GM18868 (cell line): ENCODE measurements around the gene DEUP1.

ENCODE experiments used
- ATAC-seq: cut with Tn5 transposase; IDR thresholded peaks from one replicate; pipeline ENCODE4 v1.9.1; 2021; ENCODE audit warnings: mild to moderate bottlenecking, moderate library complexity; ENCODE audit not compliant: unreplicated experiment

DEUP1 gene

DNA sequence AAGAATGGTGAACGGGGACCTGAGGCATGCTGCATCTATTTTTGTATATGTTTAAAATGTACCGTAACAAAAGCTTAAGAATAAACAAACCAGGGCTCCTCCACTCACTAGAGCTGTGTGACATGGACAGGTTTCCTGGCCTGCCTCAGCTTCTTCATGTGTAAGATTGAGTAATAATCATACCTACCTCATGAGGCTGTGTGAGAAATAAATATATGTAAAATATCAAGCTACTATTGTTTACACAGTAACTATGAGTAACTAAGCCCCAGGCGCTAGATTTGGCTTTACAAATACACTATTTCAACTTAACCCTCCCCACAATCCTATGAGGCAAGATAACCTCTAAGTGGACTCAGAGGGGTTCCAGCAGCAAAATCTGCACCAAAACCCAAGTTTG lies 146.3 kb downstream of the DEUP1 start:
- no peak for ATAC-seq

DNA sequence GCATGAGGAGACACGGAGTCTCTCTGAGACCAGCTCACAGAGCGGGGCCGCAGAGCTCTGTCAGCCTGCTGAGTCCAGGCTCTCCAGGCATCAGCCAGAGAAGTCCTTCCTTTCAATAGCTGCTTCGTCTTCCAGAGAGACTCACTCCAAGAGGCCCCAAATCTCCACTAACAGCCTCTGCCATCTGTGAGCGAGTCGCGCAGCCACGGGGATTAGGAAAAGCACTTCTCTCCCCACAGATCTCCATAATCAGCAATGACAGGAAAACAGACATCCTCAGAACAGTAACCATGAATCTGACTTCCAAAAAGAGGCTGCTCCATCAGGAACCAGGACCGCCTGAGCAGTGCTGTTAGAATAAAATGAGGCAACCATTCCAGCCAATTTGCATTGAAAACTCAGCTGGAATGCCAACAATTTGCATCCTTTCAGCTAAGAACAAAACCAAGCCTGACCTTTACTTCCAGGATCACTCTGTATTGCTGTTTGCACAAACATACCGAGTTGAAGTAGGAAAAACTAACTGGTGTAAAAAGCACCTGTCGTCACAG lies 147.2 kb downstream of the DEUP1 start:
- no peak for ATAC-seq

DNA sequence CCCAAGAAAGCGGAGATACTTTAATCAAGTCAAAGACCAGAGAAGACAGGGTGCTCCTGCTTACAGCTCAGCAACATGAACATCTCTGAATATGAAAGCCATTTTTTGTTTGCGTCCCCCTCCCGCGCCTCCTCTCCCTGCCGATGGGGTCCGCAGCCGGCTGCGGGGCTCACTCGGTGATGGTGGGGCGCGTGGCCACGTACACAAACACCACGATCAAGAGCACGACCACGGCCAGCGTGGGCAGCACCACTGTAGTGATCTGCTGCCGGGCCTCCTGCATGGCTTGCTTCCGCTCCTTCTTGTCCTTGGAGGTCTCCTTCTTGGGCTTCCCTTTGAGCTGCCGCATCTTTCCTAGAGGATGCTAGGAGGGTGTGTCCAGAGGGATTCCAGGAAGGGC lies 148.3 kb downstream of the DEUP1 start:
- no peak for ATAC-seq

DNA sequence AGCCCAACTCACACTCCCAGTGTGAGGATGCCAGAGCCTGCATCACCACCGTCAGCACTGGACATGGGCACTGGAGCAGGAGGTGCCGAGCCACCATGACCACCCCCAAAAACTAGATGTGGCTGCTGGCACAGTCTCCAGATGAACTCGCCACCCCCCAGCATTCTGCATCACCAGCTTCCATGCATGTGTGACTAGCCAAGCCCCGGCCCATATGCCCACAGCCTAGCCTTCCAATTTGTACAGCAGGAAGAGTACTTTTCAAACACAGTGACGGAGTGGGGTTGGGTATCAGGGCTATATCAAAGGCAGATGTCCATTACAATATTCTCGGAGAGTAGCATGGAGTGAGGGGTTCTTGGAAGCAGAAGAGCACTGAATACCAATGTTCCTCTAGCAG lies 149.7 kb downstream of the DEUP1 start:
- no peak for ATAC-seq

DNA sequence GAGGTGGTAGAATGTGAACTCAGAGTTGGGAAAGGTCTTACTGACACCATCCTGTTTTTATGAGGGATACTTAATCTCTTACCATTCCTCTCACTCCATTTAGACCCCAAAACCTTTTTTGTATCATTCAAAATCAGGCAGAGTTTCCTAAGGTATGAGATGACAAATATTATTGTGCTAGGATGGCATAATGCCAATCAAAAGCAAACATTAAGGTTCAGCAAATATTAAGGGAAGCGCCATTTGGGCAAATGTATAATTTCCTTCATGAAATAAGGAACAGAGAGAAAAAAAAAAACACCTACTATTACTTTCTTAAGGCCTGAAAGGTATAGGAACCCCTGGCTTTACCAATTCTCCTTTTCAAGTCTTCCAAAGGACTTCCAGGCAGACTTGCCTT lies 150.2 kb downstream of the DEUP1 start:
- no peak for ATAC-seq

DNA sequence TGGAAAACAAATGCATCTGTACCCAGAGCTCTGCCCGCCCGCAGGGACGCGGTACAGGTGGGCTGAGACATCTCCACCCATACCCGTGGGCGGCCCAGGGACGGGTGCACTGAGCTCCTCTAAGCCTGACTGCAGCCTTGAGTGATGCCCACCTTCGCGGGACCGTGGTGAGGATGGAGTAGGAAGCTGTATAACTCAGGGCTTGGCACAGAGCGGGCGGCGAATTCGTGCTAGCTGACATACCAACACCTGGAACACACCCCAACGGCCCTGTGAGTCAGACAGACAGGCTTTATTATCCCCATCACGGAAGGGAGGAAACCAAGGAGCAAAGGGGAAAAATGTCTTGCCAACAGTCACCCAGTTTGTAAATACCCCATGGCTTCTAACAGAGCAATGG lies 150.7 kb downstream of the DEUP1 start:
- no peak for ATAC-seq

DNA sequence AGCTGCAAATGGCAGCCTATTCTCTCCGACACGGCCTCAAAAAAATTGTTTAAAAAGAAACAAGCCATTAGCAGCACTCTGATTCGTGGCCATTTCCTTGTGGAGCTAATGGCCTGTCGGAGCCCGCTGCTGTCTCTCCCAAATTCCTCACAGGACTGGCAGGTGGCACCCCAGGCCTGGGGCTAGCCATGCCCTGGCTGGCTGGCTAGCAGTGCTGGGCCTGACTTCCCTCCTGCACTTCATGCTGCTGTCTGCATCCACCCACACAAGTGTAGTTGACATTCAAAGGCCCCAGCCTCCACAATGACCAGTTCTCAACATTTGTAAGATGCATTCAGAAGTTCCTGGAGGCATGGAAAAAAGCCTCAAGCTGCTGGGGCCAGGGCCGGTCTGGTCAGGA lies 151.2 kb downstream of the DEUP1 start:
- no peak for ATAC-seq

DNA sequence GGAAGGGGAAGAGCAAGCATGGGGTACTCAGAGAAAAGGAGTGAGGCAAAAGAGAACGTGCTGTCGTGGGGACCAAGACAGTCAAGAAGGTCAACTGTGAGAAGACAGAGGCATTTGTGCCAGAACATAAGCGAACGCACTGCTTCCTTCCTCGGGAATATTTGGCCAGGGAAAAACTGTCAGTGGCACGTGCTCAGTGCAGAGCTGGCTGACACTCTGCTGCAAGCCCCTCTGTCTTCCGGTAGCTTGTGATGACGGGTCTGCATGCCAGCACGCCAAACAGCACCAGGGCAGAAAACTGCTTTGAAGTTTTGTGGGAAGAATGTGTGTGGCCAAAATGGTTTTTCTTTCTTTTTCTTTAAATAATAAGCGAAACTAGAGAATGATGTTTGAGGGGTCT lies 152.0 kb downstream of the DEUP1 start:
- ATAC-seq, result no peak

DNA sequence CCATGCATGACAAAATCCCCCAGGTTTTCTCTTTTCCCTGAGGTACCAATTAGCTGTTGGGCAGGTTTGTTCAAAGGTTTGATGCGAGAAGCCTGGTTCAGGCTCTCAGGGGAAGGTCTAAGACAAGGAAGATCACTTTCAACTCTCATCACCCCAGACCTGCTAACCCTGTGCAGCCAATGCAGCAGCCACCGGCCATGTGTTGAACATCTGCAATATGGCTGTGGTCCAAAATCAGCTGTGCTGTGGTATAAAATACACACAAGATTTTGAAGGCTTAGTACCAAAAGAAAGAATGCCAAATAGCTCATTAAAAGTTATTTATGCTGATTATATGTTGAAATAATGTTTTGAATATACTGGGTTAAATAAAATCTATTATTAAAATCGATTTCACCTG lies 154.2 kb downstream of the DEUP1 start:
- ATAC-seq, result no peak

DNA sequence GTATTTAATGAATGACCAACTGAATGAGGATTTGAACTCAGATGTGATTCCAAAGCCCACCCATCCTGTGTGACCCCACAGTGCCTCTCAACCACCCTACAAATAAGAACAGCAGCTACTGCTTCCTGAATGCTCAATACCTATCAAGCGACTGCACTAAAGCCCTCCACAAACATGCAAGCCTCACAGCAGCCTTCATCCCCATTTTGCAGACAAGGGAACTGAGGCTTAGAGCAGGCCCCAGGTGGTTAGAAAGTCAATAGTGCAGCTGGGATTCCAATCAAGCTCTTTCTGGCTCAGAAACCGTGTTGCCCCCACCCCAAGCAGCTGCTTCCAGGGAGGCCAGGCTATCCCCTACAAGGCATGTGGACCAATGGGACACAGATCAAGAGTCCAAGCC lies 155.4 kb downstream of the DEUP1 start:
- no peak for ATAC-seq

DNA sequence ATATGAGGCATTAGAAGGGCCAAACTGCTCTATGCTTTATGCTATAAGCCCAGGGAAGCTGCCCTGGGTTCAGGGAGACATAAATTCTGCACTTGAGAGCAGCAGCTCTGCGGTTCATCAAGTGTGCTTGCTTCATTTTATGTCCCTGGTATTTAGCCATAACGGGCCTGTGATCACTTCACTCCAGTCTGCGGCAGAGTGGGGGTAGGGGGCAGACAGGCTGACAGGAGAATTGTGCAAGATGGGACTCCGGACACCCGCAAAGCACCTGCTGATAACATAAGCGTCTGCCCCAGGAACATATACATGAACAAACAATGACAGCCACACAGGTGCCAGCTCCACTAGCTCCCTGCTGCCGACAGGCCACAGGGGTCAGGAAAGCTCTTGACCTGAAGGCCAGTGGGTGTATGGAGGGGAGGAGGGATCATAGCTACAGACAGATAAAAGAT lies 156.5 kb downstream of the DEUP1 start:
- ATAC-seq, result no peak
